Body of pancreas (tissue), 4 donors: ENCODE data around the gene MAGEF1.

ENCODE experiments used
- CTCF ChIP-seq, 7 experiments: fragments of 450-650 bp in 4 of 7; fragments of 200-600 bp in 3 of 7; sonication (generic) in 3 of 7; IDR thresholded peaks; one replicate each; pipeline ENCODE4 v1.5.1; 2016 to 2019; ENCODE audit warnings: antibody characterized with exemption in 7 of 7
- POLR2A ChIP-seq, 3 donors: fragments of 450-650 bp; IDR thresholded peaks; one replicate each; pipeline ENCODE4 v1.6.1; 2016; ENCODE audit warnings: antibody characterized with exemption in 3 of 3, mild to moderate bottlenecking in 2 of 3

- TF ChIP-seq CTCF (IDR thresholded peaks at IDR 0.05): no peak
- no peak for TF ChIP-seq POLR2A (IDR thresholded peaks at IDR 0.05)
Measured at GRCh38 chr3:184743248-184743647, 31.4 kb upstream of the MAGEF1 start.
